ENCODE data around the gene SLC30A10. TPM values are rescaled to one million over a fixed set of nuclear protein-coding genes. Genes with fewer than 3 reads are reported as not detected.

SLC30A10 gene
- total RNA-seq, 4 donors from 2014 or later, result 0.33 TPM; not detected in 3

DNA sequence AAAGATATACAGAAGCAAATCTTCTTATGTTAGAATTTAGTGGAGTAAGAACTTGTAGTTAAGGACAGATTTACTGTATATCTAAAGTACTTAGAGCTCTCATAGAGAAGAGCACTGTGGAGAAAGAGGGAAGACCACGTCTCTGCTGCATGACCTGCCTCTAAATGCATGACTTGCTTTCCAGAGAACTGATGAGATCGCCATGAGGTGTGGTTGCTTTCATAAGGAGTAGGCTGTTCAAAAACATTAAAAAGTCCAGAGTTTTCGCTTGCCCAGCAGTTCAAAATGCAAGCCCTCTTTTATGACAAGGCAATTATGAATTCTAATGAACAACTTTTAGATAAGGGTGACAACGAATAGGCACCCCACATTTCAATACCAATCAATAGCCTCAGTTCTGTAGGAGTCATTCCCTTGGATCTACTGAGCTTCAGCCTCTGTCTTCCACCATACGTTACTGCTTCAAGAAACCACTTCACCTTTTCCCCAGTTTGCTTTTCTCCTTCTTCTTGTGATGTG, 24.9 kb downstream of the SLC30A10 start:
- Histone ChIP-seq H3K36me3 (no peaks in the 10 kb centered on the region), H3K27me3 (no peaks in the 10 kb centered on the region), H3K27ac (no peak overlapping the region), H3K4me3 (replicated peaks in 1 of 3) (no peak overlapping the region), H3K4me1 (no peaks in the 10 kb centered on the region), H3K9me3 (no peaks in the 10 kb centered on the region)
- 73 to 74% methylated on average over 5 of the region's 5 CpGs for WGBS, 2 donors
- intact Hi-C loops (cut with DNase I), result no loop called here
- TF ChIP-seq POLR2A (IDR thresholded peaks at IDR 0.05), result no peak
- TF ChIP-seq, protein P1, sequence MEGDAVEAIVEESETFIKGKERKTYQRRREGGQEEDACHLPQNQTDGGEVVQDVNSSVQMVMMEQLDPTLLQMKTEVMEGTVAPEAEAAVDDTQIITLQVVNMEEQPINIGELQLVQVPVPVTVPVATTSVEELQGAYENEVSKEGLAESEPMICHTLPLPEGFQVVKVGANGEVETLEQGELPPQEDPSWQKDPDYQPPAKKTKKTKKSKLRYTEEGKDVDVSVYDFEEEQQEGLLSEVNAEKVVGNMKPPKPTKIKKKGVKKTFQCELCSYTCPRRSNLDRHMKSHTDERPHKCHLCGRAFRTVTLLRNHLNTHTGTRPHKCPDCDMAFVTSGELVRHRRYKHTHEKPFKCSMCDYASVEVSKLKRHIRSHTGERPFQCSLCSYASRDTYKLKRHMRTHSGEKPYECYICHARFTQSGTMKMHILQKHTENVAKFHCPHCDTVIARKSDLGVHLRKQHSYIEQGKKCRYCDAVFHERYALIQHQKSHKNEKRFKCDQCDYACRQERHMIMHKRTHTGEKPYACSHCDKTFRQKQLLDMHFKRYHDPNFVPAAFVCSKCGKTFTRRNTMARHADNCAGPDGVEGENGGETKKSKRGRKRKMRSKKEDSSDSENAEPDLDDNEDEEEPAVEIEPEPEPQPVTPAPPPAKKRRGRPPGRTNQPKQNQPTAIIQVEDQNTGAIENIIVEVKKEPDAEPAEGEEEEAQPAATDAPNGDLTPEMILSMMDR (IDR thresholded peaks at IDR 0.05), result no peak
- DNase-seq, result no peak

DNA sequence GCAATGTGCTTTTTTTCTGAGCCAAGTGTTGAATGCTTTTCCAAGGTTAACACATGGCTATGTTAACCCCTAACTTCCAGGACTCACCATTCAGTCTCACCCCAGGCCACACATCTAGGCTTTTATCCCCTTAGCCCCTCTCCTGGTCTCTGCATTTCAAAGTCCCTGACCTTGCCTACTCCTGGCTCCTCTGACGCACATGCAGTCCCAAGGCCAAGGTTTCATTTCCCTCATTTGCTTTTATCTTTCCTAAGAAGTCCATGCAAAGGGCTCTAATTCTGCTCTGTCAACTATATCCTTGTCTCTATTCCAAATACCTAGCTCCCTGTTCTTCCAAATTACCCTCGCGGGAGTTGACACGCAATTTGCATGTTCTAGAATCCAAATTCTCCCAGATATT, 25.4 kb downstream of the SLC30A10 start:
- Histone ChIP-seq H3K4me1 (no peaks in the 10 kb centered on the region), H3K27ac (no peak overlapping the region), H3K9me3 (no peaks in the 10 kb centered on the region), H3K4me3 (replicated peaks in 1 of 3) (no peak overlapping the region), H3K27me3 (no peaks in the 10 kb centered on the region), H3K36me3 (no peaks in the 10 kb centered on the region)
- no peak for DNase-seq
- 89 to 94% methylated on average over 4 of the region's 4 CpGs for WGBS, 2 donors
- intact Hi-C loops (cut with DNase I), result no loop called here
- TF ChIP-seq POLR2A (IDR thresholded peaks at IDR 0.05), result no peak
- TF ChIP-seq, protein P1 (IDR thresholded peaks at IDR 0.05), result no peak

DNA sequence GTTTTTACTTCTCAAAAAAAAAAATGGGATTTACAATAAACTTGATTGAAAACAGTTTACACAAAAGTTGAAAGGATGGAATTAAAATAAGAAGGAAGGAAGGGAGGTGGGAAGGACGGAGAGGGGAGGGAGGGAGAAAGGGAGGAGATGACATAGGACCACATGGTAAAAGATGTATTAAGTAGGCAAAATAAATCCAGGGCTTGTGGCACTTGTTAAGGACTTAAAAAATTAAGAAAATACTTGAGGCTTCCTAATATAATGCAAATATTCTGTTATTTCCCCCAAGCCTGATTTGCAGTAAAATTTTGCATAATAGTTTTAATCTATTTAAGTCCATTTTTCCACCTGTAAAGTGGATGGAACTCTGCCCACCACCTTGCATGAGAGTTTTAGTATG, 27.5 kb downstream of the SLC30A10 start:
- Histone ChIP-seq H3K4me3 (replicated peaks in 1 of 3) (no peak overlapping the region), H3K27ac (no peak overlapping the region), H3K9me3 (no peaks in the 10 kb centered on the region), H3K27me3 (no peaks in the 10 kb centered on the region), H3K4me1 (no peaks in the 10 kb centered on the region), H3K36me3 (no peaks in the 10 kb centered on the region)
- WGBS, 2 donors, result 63 to 75% methylated on average over 1 of the region's 1 CpG
- intact Hi-C loops (cut with DNase I), result no loop called here
- no peak for TF ChIP-seq POLR2A (IDR thresholded peaks at IDR 0.05)
- TF ChIP-seq, protein P1 (IDR thresholded peaks at IDR 0.05), result no peak
- DNase-seq, result no peak

DNA sequence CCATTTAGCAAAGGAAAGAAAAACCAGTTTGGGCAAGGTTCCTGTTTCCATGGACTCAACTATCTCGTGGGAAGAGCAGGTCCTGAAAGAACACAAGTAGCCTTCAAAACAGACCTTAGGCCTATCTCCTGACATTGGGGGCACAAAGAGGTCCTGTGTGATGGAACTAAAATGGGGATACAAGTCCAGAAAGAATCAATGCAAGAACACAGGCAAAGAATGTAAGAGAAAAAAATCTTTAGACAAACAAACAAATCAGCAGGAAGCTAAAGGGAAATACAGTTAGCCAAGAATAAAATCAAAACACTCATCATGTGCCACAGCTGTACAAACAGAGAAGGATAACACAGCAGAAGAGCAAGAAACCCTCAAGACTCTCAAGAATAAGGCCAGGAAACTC, 28.2 kb downstream of the SLC30A10 start:
- Histone ChIP-seq H3K4me1 (no peaks in the 10 kb centered on the region), H3K27ac (no peak overlapping the region), H3K27me3 (no peaks in the 10 kb centered on the region), H3K9me3 (no peaks in the 10 kb centered on the region), H3K36me3 (no peaks in the 10 kb centered on the region), H3K4me3 (replicated peaks in 1 of 3) (no peak overlapping the region)
- no peak for DNase-seq
- TF ChIP-seq, protein P1 (IDR thresholded peaks at IDR 0.05), result no peak
- TF ChIP-seq POLR2A (IDR thresholded peaks at IDR 0.05), result no peak
- 41 to 58% methylated on average over 1 of the region's 1 CpG for WGBS, 2 donors
- intact Hi-C loops (cut with DNase I), result no loop called here

DNA sequence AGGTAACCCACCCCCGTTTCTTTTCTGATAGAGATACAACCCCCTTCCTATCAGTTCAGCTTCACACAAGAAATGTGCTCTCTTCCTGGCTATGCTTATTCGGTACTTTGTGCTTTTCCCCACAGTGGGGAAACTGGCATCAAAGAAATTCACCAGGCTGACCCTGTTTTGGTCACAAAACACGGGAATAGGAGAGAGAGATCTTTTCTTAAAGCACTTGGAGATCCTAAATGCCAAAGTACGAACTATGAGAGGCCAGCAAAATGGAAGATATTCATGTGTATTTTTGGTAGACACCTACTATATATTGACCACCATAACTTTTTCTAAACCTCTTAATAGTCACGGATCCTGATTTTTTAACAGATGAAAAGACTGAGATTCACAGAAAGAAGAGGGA, 30.0 kb downstream of the SLC30A10 start:
- no peaks in the 10 kb centered on the region for H3K4me1 ChIP-seq
- no peak for DNase-seq
- TF ChIP-seq, protein P1 (IDR thresholded peaks at IDR 0.05), result no peak
- TF ChIP-seq POLR2A (IDR thresholded peaks at IDR 0.05), result no peak
- intact Hi-C loops (cut with DNase I), result no loop called here
- 86 to 91% methylated on average over 5 of the region's 5 CpGs for WGBS, 2 donors
- H3K9me3 ChIP-seq, result no peaks in the 10 kb centered on the region
- no peak overlapping the region for H3K4me3 ChIP-seq (replicated peaks in 1 of 3)
- no peaks in the 10 kb centered on the region for H3K27me3 ChIP-seq
- no peak overlapping the region for H3K27ac ChIP-seq
- no peaks in the 10 kb centered on the region for H3K36me3 ChIP-seq
